NCI-H2171 treated with DMSO at 0.1 percent for 48 hours (cell line): ENCODE results near the gene PCNX2.
"Not testable (repeated sequence)": the region's sequence is repeated elsewhere in the genome, so short reads cannot be mapped to it uniquely, and the experiment has no call there.

ENCODE experiments used
- DNase-seq: peaks from one replicate; lab custom pipeline; 2025; lab: John Stamatoyannopoulos, UW

The PCNX2 gene

GRCh38 chr1:233151861-233152260 is 143.7 kb downstream of the PCNX2 start:
- no peak for DNase-seq

GRCh38 chr1:233144434-233144833 is 151.1 kb downstream of the PCNX2 start:
- DNase-seq: no peak

DNA sequence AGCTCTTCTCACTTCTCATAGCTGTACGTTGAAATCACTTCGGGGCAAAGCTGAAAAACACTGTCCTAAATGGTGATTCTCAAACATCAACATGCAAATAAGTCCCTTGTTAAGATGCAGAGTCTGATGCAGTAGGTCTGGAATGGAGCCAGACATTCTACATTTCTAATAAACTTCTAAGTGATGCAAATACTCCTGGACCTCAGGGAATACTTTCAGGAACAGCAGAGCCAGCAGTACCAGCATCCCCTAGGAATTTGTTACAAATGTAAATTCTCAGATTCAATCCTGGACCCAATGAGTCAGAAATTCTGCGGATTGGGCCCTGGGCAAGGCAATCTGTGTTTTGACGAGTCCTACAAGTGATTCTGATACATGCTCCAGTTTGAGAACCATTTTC is 152.3 kb downstream of the PCNX2 start:
- DNase-seq: no peak

- DNase-seq: no peak
These were observed 154.6 kb downstream of the PCNX2 start for GRCh38 chr1:233140974-233141373.

GRCh38 chr1:233140499-233140898 is 155.0 kb downstream of the PCNX2 start:
- DNase-seq: no peak

- DNase-seq: no peak
These were observed 156.5 kb downstream of the PCNX2 start for GRCh38 chr1:233138788-233139585.

DNA sequence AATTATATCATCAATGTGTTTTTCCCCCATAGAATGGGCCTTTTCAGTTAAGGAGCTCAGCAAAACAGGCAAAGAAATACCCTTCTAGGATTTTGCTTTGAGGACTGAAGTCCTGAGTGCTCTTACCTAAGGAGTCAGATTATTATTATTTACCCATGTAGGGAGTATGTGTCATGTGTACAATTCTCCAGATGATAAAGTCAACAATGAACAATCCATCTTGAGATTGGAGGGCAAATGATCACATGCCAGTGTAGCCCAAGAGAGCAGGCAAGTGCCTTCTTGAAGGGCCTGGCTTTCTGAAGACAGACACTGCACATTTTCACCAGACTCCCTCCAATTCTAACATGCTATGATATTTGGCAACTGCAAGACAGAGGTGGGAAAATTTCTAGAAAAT is 159.7 kb downstream of the PCNX2 start:
- no peak for DNase-seq

DNA sequence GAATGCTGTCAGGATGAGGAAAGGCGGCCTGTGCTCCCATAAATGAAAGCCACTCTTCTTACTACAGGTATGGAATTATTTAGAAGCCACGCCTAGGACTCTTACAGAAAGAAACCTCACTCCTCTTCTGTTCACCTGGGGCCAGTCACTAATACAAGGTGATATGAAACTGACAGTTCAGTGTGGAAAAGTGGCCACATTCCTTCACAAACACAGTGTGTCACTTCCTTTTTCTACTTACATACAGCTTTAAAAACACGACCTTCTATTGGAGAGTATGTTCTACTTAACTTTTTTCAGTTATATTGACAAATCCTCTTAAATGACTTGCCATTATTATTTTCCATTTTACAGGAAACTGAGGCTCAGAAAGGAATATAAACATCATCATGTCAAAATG is 163.1 kb downstream of the PCNX2 start:
- DNase-seq: no peak

DNA sequence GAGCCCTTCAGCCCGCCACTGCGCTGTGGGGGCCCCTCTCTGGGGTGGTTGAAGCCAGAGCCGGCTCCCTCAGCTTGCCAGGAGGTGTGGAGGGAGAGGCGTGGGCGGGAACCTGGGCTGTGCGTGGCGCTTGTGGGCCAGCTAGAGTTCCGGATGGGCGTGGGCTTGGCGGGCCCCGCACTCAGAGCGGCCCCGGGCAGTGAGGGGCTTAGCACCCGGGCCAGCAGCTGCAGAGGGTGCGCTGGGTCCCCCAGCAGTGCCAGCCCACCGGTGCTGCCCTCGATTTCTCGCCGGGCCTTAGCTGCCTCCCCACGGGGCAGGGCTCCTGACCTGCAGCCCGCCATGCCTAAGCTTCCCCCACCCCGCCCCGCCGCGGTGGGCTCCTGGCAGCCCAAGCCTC is 166.5 kb downstream of the PCNX2 start:
- DNase-seq: not testable (repeated sequence)

DNA sequence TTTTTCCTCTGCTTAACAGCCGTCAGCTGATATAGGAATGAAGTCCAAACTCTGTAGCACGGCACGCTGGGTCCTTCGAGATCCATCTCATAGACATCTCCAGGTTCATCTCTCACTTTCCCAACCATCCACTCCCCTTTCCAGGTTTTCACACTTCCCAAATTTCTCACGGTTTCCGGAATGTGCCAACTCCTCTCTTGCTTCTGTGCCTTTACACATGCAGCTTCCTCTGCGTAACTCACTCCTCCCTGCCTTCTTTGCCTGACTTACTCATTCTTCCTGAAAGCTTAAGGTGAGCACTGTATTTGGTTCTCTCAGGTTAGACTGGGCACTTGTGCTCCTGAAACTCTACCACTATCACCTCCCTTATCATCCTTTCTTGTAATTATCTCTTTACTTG is 168.4 kb downstream of the PCNX2 start:
- DNase-seq: no peak

- DNase-seq: no peak
These were observed 172.7 kb downstream of the PCNX2 start for GRCh38 chr1:233122779-233123178.

DNA sequence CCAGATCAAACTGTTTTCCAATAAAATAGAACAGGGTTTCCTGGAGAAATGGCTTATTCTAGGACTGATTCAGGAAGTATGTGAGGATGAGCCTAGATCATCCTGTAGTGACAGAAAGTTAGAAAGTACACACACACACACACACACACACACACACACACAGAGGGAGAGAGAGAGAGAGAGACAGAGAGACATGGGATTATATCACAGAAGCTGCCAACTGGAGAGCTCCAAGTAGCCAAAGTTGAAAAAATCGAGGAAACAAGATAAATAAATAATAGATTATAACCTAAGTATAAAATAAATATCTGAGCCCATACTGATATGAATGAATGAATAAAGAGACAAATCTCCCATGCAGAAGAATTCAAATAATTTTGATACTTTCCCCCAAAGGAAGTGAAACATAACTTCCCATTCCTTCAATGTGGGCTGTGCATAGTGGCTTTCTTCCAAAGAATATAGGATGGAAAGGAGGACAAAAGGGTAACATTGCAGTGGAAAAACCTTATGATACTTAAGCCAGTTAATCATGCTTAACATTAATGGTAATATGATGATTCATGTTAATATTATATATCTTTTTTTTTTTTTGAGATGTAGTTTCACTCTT is 173.5 kb downstream of the PCNX2 start:
- DNase-seq: no peak

DNA sequence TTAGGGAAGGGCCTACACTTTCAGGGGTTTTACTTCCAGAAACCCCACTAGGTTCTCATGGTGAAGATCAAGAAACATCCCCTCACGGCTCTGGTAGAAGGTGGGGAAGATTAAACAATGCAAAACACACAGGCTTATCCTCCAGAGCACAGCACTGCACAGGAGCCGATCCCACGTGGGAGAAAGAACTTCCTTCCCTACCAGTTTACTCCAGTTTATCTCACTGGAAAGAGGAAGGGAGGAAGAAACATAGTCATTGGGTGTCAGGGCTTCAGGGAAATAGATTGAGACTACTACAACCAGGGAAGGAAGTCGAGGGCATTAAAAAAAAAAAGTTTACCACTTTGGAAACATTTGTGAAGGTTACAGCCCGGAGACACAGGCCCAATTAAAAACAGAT is 180.7 kb downstream of the PCNX2 start:
- no peak for DNase-seq

GRCh38 chr1:233114159-233114558 is 181.4 kb downstream of the PCNX2 start:
- DNase-seq: no peak

- no peak for DNase-seq
These were observed 182.3 kb downstream of the PCNX2 start for GRCh38 chr1:233113009-233113879.

DNA sequence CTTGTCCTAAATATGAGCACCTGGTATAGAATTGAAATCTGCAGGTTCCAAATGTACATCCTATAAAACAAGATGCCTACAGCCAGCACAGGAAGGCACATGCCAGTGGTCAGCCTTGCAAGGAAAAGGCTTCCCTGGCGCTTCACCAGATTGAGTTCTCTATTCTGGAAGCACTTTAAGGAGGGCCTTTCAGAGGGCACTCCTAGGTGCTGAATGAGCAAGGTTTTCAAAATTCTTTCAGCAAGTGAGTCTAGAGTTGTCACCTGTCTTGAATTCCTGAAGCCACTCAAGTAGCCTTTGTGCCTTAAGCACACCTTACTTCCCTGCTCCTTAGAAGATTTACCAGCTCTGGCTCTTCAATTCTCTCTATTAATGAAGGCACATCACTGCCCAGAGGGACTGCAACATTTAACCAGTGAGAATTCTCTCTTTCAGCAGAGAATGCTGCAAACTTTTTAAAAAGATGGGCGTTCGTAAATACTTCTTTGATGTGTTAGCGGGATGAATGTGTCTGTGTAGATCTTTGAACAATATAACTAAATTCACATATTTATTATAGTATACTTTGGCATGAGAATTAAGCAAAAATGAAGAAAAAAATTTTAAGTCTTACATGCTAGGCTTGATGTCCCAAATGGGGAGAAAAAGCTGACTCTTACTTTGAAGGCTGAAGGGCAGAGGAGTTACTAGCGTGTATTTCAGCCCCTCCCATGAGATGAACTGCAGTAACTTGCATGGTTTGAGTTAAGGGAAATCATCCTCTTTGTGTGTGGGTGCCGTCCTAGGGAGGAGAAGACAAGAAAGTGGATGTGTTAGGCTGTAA is 183.1 kb downstream of the PCNX2 start:
- no peak for DNase-seq

DNA sequence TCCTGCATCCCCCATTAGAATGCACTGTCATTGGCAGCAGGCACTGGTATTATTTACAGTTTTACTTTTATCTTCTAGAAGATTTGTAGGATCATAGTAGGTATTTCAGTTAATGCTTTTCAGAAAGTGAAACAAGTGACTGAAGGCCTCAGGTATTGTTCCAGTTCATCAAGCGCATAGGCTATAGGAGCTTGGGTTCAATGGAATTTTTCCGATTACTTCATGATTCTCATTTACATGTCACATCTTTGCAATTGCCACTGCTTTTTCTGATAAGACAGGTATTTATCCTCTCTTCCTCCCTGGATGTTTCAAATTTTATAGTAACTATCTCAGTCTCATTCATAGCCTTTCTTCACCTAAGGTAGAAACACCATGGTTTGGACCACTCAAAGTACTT is 183.8 kb downstream of the PCNX2 start:
- DNase-seq: no peak

GRCh38 chr1:233109096-233109495 is 186.4 kb downstream of the PCNX2 start:
- DNase-seq: no peak

- DNase-seq: not testable (repeated sequence)
These were observed 187.8 kb downstream of the PCNX2 start for GRCh38 chr1:233107716-233108130.

DNA sequence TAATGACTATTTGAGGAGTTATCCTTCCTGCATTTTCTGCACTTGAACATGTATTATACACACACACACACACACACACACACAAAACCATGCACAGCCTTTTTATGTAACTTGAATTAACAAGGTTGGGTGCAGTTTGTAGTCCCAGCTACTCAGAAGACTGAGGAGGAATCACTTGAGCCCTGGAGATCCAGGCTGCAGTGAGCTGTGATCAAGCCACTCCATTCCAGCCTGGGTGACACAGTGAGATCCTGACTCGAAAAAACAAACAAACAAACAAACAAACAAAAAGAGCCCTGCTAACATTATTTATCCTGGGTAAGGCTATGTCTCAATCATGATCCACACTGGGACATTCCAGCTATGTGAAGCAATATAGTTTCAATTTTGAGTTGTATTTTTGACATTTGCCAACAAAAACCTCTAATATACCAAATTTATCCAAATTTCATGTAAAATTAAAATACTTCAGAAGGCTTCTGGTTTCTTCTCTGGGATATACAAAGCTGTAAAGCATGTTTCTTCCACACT is 188.3 kb downstream of the PCNX2 start:
- no peak for DNase-seq

- DNase-seq: no peak
These were observed 190.3 kb downstream of the PCNX2 start for GRCh38 chr1:233105225-233105624.

GRCh38 chr1:233102341-233102740 is 193.2 kb downstream of the PCNX2 start:
- DNase-seq: no peak
